ENCODE data around the gene VTI1A.
"Not testable (repeated sequence)": the region's sequence is repeated elsewhere in the genome, so short reads cannot be mapped to it uniquely, and the experiment has no call there.

VTI1A gene

DNA sequence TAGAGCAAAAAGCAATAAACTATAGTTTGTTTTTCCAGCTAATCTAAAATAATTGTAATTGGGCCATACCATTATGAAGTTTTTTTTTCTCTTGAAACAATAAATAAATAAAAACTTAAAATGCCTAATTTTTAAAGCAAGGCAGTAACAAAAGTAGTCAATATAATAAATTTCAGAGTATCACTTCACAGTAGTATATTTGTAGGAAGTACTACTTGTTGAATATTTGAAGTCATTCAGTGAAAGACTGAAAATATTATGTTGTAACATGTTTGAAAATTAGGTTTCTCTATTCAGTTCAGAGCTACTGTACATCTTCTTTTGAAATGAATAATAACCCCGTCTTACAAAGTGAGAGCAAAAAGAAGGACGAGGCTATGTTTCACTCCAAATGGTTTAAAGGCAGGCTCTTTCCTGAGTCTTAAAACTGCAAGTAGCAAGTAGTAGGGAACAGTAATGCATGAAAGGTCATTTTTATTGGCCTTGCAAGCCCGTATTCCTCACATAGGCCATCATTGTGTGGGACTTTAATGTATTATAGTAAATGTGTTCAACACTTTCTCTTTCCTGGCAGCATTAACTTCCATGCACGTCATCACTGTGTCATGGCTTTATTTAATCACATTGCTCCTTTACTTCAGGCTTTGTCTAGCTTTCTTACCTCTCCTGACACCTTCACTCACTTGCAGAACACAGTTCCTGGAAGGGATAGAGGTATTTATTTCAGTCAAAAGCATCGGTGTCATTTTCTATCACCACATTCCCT lies 141.4 kb downstream of the VTI1A start:
- no peak for DNase-seq (ENCODE audit: low read depth in 2 of 2)

DNA sequence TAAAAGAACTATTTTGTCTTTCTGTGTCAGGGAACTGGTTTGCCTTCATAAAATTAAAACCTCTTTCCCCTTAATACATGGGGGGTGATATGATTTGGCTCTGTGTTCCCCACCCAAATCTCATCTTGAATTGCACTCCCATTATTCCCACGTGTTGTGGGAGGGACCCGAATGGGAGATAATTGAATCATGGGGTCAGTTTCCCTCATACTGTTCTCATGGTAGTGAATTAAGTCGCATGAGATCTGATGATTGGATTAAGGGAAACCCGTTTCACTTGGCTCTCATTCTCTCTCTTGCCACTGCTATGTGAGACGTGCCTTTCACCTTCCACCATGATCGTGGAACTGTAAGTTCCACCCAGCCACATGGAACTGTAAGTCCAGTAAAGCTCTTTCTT lies 142.1 kb downstream of the VTI1A start:
- DNase-seq (ENCODE audit: low read depth in 2 of 2) = no peak

- DNase-seq (ENCODE audit: low read depth in 2 of 2) = not testable (repeated sequence)
These were observed 143.8 kb downstream of the VTI1A start for GRCh38 chr10:112590786-112591185.

DNA sequence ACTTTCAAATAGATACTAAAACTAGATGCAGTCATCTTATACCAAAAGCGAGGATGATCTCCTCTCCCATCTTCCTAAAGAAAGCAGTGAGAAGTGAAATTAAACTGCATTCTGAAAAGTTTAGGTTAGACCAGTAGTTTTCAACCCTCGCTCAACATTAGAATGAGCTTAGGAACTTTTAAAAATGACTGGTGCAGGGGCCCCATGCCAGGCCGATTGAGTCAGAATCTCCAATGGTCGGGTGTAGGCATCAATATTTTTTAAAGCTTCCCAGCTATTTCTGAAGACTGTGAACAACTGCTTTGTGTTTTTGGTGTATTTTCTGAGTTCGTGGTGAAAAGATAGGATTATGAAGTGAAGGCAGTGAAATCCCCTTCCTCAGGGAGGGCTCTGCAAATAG lies 146.0 kb downstream of the VTI1A start:
- no peak for DNase-seq (ENCODE audit: low read depth in 2 of 2)

- DNase-seq (ENCODE audit: low read depth in 2 of 2) = no peak
These were observed 154.4 kb downstream of the VTI1A start for GRCh38 chr10:112601214-112602090.

GRCh38 chr10:112603062-112603461 lies 156.0 kb downstream of the VTI1A start:
- no peak for DNase-seq (ENCODE audit: low read depth in 2 of 2)

DNA sequence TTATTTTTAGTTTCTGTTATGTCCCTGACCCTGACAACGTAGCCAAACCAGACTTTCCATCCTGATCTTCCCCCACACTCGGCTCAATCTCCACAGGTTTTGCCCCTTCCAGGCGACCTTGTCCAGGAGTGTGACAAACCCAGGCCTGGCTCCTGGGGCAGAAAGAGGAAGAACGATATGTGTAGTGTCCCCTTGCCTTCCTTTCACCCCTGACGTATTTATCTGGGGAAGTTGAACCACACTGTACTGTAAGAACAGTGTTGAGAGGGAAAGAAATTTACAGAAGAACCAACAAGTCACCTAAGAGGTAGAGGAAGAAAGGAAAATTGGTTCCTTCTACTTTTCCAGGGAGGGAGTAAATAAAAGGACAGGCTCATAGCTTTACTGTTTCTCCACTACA lies 158.0 kb downstream of the VTI1A start:
- no peak for DNase-seq (ENCODE audit: low read depth in 2 of 2)

GRCh38 chr10:112607506-112607905 lies 160.5 kb downstream of the VTI1A start:
- DNase-seq (ENCODE audit: low read depth in 2 of 2) = no peak

DNA sequence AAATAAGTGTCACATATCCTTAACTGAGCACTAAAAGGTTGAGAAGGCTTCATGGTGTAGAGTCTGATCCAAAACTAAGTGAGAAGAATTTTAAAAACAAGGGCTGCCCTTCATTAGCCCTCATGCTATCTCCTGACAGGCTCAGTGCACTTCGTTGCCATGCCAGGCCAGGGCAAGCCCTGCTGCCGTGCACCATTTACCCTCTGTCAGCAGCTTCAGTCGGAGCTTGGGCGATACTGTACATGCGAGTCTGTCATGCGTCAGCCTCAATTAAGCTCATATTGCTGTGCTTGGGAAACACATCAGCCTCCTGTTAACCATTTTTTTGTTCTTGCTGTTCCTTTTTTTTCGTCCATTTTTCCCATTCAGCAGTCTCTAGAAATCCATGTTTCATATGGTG lies 166.6 kb downstream of the VTI1A start:
- DNase-seq (ENCODE audit: low read depth in 2 of 2) = no peak

DNA sequence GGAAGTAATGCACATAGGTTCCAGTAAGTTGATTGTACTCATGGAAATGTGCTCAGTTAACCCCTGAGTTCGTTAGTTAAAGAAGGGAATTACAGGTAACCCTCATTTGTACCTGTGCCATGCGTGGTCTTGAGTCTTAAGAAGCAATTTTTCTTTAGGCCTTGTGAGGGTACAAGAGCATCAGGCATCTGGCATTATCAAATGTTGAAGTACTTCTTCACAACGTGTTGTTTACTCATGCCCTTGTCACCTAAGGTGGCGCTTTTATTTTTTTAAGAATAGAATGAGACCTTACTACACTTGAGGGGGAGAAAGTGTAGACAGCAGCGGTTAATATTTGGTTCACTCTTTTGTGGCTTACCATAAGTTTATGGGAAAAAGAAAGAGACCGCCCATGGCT lies 167.1 kb downstream of the VTI1A start:
- DNase-seq (ENCODE audit: low read depth in 2 of 2) = no peak

GRCh38 chr10:112614586-112614985 lies 167.6 kb downstream of the VTI1A start:
- DNase-seq (ENCODE audit: low read depth in 2 of 2) = no peak

DNA sequence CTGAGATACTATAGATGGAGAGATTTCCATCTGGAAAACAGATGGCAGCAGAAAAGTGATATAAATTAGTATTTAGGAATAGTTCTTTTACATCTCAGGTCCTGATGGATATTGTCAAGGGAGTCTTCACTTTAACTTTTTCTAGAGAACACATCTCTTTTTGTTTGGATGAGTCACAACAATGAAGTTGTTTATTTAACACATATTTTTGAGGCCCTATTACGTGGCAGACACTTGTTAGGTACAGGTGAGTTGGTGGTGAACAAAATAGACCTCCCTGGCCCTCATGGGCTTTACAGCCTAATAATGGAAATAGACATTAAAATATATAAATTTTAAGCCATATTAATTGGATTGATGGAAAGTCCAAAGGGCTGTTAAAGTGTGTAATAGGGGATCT lies 168.3 kb downstream of the VTI1A start:
- DNase-seq (ENCODE audit: low read depth in 2 of 2) = no peak

DNA sequence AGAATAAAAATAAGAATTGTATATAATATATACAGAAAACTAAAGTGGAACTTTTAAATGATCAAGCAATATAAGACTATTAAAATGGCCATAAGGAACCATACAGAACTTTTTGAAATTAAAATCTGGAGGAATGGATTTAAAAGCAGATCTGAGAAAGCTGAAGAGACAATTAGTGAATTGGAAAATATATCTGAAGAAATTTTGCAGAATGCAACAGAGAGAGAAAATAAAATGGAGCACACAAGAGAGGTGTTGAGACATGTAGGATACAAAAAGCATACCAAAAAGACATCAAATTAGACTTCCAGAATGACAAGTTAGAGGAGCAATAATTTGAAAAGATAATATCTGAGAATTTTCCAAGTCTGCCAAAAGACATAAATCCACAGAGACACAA lies 169.6 kb downstream of the VTI1A start:
- DNase-seq (ENCODE audit: low read depth in 2 of 2) = no peak

DNA sequence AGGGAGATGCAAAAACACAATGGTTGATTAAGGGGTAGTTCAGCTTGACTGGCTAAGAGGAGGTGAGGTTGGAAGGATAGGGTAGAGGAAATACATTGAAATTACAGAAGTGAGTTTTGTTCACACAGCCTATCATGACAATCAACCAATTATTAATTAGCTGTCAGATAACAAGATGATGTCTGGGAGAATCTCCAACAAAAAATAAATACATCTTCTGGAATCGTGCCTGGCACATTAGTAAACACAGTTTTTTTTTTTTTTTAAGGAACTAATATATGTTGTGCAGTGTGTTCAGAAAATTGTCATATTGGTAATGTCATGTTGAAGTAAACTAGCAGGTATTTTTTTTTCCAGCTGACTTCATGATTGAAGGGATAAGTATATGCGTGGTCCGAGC lies 171.8 kb downstream of the VTI1A start:
- DNase-seq (ENCODE audit: low read depth in 2 of 2) = no peak

- DNase-seq (ENCODE audit: low read depth in 2 of 2) = no peak
These were observed 172.5 kb downstream of the VTI1A start for GRCh38 chr10:112619556-112619955.

DNA sequence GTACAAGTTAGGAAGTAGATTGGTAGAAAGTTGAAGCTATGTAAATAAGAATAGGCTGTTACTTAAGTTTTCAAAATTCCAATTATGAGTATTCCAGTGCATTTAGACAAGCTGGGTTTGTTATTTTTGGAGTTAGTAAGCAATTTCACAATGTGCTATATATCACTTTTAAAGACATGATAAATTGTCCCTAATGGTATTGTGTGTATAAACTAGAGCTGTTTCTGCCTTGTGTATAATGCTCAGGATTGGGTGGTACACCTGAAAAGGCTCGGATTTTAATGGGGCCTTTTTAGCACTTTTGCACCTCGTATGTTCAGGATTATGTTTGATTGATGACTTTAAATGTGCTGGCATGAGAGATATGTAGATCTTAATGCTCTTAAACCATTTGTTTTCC lies 175.8 kb downstream of the VTI1A start:
- no peak for DNase-seq (ENCODE audit: low read depth in 2 of 2)

DNA sequence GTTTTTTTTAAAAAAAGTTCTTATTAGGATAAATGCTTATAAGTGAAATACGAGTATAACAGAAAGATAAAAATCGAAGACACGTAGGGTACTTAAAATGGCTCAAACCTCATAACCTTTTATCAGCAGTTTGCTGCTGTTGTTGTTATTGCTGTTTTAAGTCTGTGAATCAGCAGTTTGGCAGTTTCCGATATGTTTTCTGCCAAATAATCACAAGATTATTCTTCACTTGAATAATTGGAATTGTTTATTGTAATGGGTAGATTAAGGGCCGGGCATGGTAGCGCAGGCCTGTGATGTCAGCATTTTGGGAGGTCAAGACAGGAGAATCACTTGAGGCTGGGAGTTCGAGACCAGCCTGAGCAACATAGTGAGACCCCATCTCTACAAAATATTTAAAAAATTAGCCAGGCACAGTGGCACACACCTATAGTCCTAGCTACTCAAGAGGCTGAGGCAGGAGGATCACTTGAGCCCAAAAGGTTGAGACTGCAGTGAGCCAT lies 177.6 kb downstream of the VTI1A start:
- no peak for DNase-seq (ENCODE audit: low read depth in 2 of 2)

GRCh38 chr10:112628951-112629609 lies 182.1 kb downstream of the VTI1A start:
- DNase-seq (ENCODE audit: low read depth in 2 of 2) = no peak

- no peak for DNase-seq (ENCODE audit: low read depth in 2 of 2)
These were observed 184.7 kb downstream of the VTI1A start for GRCh38 chr10:112631501-112632400.

- no peak for DNase-seq (ENCODE audit: low read depth in 2 of 2)
These were observed 187.2 kb downstream of the VTI1A start for GRCh38 chr10:112634096-112634830.

DNA sequence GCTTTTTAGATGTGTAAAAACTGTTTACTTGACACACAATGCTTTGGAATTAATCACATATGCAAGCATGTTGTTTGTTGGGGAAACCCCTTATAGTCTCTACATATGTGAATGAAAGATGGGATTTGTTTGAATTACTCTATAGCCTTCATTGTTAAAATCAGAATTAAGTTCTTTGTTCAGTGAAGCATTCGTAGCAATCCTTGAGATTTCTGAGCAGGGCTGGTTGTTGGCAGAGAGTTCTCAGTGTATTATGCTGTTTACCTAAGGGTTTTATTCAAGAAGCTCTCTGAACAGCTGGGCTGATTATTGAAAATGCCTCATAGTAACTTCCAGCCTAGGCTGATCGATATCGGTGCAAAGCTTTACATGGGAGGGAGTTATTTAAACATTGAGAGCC lies 190.9 kb downstream of the VTI1A start:
- DNase-seq (ENCODE audit: low read depth in 2 of 2) = no peak

Measured in stimulated activated CD4-positive, alpha-beta T cell treated with anti-CD3 and anti-CD28 coated beads, Interleukin-12 subunit alpha, Interleukin-12 subunit beta, amount 100 ng/mL, for 24 hours (primary cell).